GM12801 (cell line): ENCODE data around the gene PLEKHM2.

ENCODE experiments used
- CTCF ChIP-seq: IDR thresholded peaks from one replicate; pipeline ENCODE4 v1.5.1; 2011; ENCODE audit warnings: control low read depth; ENCODE audit not compliant: insufficient read length; ENCODE audit errors: extremely low read depth

PLEKHM2 gene

DNA sequence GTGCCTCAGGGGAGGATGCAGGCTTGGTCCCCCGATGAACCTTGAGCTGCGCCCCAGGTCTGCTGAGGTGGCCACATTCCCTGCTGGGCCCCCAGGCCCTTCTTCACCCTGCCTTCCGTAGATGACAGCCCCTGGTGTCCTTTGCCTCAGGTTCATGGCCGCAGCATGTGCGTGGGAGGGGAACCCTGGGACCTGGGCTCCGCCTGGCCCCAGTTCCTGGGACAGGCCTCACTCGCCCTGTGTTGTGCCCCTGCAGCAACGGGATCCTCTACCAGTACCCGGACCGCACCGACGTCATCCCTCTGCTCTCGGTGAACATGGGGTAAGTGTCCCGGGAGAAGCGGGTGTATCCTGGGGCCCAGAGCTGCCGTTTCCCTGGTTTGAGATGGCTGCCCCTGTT lies 46.8 kb downstream of the PLEKHM2 start:
- TF ChIP-seq CTCF, result no peak

- no peak for TF ChIP-seq CTCF
Observed at GRCh38 chr1:15731735-15732685, 47.9 kb downstream of the PLEKHM2 start.

DNA sequence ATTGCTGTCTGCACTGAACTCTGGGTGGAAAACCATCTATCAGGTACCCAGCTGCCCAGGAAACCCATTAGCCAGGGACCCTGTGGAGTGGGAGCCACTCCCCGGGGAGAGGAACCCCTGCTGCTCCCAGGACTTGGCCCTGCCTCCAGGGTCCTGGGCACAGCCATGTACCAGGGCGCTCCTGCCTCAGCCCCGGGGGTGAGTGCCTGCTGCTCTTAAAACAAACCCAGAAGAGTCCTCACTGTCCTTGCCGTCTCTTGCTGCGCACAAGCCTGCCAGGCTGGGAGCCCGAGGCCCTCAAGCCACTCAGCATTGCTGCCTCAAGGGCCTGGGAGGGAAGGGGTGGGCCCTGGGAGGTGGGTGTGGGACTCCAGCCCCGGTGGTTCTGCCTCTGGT lies 48.6 kb downstream of the PLEKHM2 start:
- no peak for TF ChIP-seq CTCF

DNA sequence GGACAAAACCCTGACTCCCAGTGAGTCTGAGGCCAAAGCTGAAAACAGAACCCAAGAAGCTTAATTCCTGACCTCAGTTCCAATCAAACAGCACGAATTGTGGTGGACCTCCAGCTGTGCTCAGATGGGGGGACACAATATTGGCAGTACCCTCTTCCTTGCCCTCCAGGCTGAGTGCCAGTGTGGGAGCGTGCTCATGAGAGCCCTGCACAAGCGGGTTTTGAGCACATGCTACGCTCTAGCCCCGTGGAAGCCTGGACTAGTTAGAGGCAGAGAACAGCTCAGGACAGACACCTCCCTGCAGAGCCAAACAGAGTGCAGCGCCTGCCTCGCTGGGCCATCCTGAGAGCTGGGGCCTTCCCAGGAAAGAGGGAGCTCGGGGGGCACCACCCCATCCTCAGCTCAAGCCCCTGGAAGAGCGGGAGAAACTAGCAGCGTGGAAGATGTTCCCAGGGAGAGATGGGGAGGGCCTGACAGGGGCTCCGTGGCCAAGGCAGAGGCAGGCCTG lies 49.2 kb downstream of the PLEKHM2 start:
- no peak for TF ChIP-seq CTCF

DNA sequence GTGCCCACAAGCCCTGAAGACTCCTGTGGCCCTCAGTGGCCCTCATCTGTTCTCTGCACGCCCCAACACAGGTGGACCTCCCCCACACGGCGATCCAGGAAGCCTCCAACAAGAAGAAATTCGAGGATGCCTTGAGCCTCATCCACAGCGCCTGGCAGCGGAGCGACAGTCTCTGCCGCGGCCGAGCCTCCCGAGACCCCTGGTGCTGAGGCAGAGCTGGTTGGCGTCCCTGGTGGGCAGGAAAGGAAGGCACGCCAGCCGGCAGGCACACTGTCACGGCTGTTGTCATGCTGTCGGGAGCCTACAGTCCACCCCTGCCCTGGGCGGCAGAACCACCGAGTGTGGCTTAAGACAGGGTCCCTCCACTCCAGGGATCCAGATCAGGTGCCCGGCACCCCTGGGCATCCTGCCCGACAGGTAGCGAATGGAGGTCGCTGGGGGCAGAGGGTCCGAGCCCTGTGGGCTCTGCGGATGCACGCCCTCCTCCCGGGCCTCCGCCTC lies 49.7 kb downstream of the PLEKHM2 start:
- no peak for TF ChIP-seq CTCF

- TF ChIP-seq CTCF, result no peak
Observed at GRCh38 chr1:15734296-15734695, 50.2 kb downstream of the PLEKHM2 start.

DNA sequence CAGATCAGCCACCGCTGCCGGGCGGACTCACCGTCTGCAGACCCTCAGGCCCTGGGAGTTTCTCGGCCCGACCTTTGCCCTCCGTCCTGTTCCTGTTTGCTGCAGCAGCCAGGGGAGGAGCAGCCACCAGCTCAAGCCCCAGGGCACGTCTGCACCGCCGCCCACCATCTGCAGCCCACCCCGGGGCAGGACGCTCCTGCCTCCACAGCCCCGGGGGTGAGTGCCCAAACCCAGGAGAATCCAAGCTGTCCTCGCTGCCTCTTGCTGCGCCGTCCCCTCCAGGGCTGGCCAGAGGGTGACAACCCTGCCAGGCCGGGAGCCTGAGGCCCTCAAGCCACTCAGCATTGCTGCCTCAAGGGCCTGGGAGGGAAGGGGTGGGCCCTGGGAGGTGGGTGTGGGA lies 50.8 kb downstream of the PLEKHM2 start:
- TF ChIP-seq CTCF, result no peak
